ENCODE measurements around the gene NKAIN2.

NKAIN2 gene

GRCh38 chr6:124755321-124755720 is 951.7 kb downstream of the NKAIN2 start:
- DNase-seq (ENCODE audit: low read depth, low spot score) = no peak
- H3K4me3 ChIP-seq (ENCODE audit: low read depth, low read length) = no peak overlapping the region
- TF ChIP-seq CTCF (IDR thresholded peaks at IDR 0.05; ENCODE audit: low read depth, low read length) = no peak
- in situ Hi-C loops (cut with HindIII; ENCODE audit: low sequenced_read_pairs) = no loop called here

- in situ Hi-C loops (cut with HindIII; ENCODE audit: low sequenced_read_pairs) = no loop called here
- no peak for DNase-seq (ENCODE audit: low read depth, low spot score)
- TF ChIP-seq CTCF (IDR thresholded peaks at IDR 0.05; ENCODE audit: low read depth, low read length) = no peak
Observed at GRCh38 chr6:124757560-124757959, 953.9 kb downstream of the NKAIN2 start.

GRCh38 chr6:124758663-124759062 is 955.0 kb downstream of the NKAIN2 start:
- in situ Hi-C loops (cut with HindIII; ENCODE audit: low sequenced_read_pairs) = no loop called here
- TF ChIP-seq CTCF (IDR thresholded peaks at IDR 0.05; ENCODE audit: low read depth, low read length) = no peak
- no peak for DNase-seq (ENCODE audit: low read depth, low spot score)

More at GRCh38 chr6:124757560-124757959, 953.9 kb downstream of the NKAIN2 start:
- H3K4me3 ChIP-seq (ENCODE audit: low read depth, low read length) = no peak overlapping the region

GRCh38 chr6:124765280-124765679 is 961.6 kb downstream of the NKAIN2 start:
- H3K4me3 ChIP-seq (ENCODE audit: low read depth, low read length) = no peak overlapping the region
- no peak for TF ChIP-seq CTCF (IDR thresholded peaks at IDR 0.05; ENCODE audit: low read depth, low read length)
- in situ Hi-C loops (cut with HindIII; ENCODE audit: low sequenced_read_pairs) = no loop called here
- no peak for DNase-seq (ENCODE audit: low read depth, low spot score)

More at GRCh38 chr6:124758663-124759062, 955.0 kb downstream of the NKAIN2 start:
- no peak overlapping the region for H3K4me3 ChIP-seq (ENCODE audit: low read depth, low read length)

- no peak overlapping the region for H3K4me3 ChIP-seq (ENCODE audit: low read depth, low read length)
- DNase-seq (ENCODE audit: low read depth, low spot score) = no peak
- in situ Hi-C loops (cut with HindIII; ENCODE audit: low sequenced_read_pairs) = no loop called here
- TF ChIP-seq CTCF (IDR thresholded peaks at IDR 0.05; ENCODE audit: low read depth, low read length) = no peak
Observed at GRCh38 chr6:124768224-124768623, 964.6 kb downstream of the NKAIN2 start.

- DNase-seq (ENCODE audit: low read depth, low spot score) = no peak
- H3K4me3 ChIP-seq (ENCODE audit: low read depth, low read length) = no peak overlapping the region
- TF ChIP-seq CTCF (IDR thresholded peaks at IDR 0.05; ENCODE audit: low read depth, low read length) = no peak
- in situ Hi-C loops (cut with HindIII; ENCODE audit: low sequenced_read_pairs) = no loop called here
Observed at GRCh38 chr6:124769811-124770544, 966.3 kb downstream of the NKAIN2 start.
